Transverse colon (tissue), 4 donors: ENCODE data around the gene PTPRN2. TPM values are rescaled to one million over a fixed set of nuclear protein-coding genes. Genes with fewer than 3 reads are reported as not detected.

Source experiments
- DNase-seq: peaks from one replicate; pipeline ENCODE4 v3.0.0-alpha.2; 2019
- H3K27ac ChIP-seq, 4 donors: fragments of 200-600 bp; sonication (generic); 2 replicates each; pipeline ENCODE4 v1.5.1; 2016 to 2018; ENCODE audit warnings: inconsistent platforms in 4 of 4
- H3K27me3 ChIP-seq: fragments of 200-600 bp; sonication (generic); 2 replicates; pipeline ENCODE4 v1.5.1; 2017; ENCODE audit warnings: inconsistent platforms
- H3K36me3 ChIP-seq, 4 donors: fragments of 200-600 bp; sonication (generic); 2 replicates each; pipeline ENCODE4 v1.5.1; 2017 to 2019; ENCODE audit warnings: inconsistent platforms in 4 of 4
- H3K4me1 ChIP-seq, 4 donors: fragments of 200-600 bp; sonication (generic); 2 replicates each; pipeline ENCODE4 v1.5.1; 2017 to 2020; ENCODE audit warnings: inconsistent platforms in 4 of 4
- H3K4me3 ChIP-seq, 4 donors: fragments of 200-600 bp; sonication (generic); 1 replicate in 1 of 4; 2 replicates in 3 of 4; pipeline versions ENCODE4 v1.5.1 to v1.6.1; 2017 to 2019; ENCODE audit warnings: inconsistent platforms in 4 of 4
- H3K9me3 ChIP-seq, 2 donors: fragments of 200-600 bp; sonication (generic); 2 replicates each; pipeline ENCODE4 v1.5.1; 2017 to 2019; ENCODE audit warnings: inconsistent platforms in 2 of 2
- EP300 ChIP-seq: sonication (generic); formaldehyde crosslinking; IDR thresholded peaks from one replicate; pipeline ENCODE4 v1.6.1; 2017; ENCODE audit warnings: antibody characterized with exemption, low read depth
- POLR2A ChIP-seq: fragments of 450-650 bp; IDR thresholded peaks from one replicate; pipeline ENCODE4 v1.6.1; 2016; ENCODE audit warnings: antibody characterized with exemption, mild to moderate bottlenecking, moderate library complexity
- POLR2AphosphoS5 ChIP-seq, 3 donors: sonication (generic); formaldehyde crosslinking; IDR thresholded peaks; one replicate each; pipeline ENCODE4 v1.6.1; 2016; ENCODE audit warnings: antibody characterized with exemption in 3 of 3
- WGBS, 2 donors: methylation state at CpG; one replicate each; pipeline ENCODE4 v1.1.5; 2018; ENCODE audit warnings: low coverage in 1 of 2; 5-methylcytosine and 5-hydroxymethylcytosine counted together
- in situ Hi-C, 4 donors: fragments of 200-750 bp; cut with MboI; loops; one replicate each; pipeline versions ENCODE4 v1.15.0 to v1.15.1; 2017; ENCODE audit warnings: low sequenced_read_pairs in 3 of 4, low pct_ligation_motif_present in 1 of 4, low pct_unique_long_range_greater_than_20kb in 1 of 4
- intact Hi-C: fragments of 100-400 bp; cut with DNase I; formaldehyde crosslinking; loops from one replicate; pipeline ENCODE4 v1.15.1; 2023; ENCODE audit warnings: low total_unique reads
- total RNA-seq, 4 donors: library from RNA; depleted of rRNA; stranded (reverse); fragments of >200 nt; gene quantifications; one replicate each; pipeline ENCODE4 v1.1.0, GENCODE V29; 2016
- TF ChIP-seq, protein P1 (sequence below), 5 experiments: fragments of 200-600 bp in 3 of 5; fragments of 450-650 bp in 2 of 5; sonication (generic) in 3 of 5; IDR thresholded peaks; 1 replicate in 2 of 5; 2 replicates in 3 of 5; pipeline ENCODE4 v1.5.1; 2016 to 2017; ENCODE audit warnings: antibody characterized with exemption in 5 of 5, inconsistent platforms in 3 of 5, mild to moderate bottlenecking in 2 of 5, moderate library complexity in 1 of 5

PTPRN2 gene
- total RNA-seq, 4 donors from 2014 or later, result 15.4 to 31.1 (median 21.8) TPM

- no peak for TF ChIP-seq EP300
- intact Hi-C loops (no loop called here), in situ Hi-C loops (no loop called here)
These were observed 755.2 kb downstream of the PTPRN2 start for GRCh38 chr7:157832421-157832820.

DNA sequence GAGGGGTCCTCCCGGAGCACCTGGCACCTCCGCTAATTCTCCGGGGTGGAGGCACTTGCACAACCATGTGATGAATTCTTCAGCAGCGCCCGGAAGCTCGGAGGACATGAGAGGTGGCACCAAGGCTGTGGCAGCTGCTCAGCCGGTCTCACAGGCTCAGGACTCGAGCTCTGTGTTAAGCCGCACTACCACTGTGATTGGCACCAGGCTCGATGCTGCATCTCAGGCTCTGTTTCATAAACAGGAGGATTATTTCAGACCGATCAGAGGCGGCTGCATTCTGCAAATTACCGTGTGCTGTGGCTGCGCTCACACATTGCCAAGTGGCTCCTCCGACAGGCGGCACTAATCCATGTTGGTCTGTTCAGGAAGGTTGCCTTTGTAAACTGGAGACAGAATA is 755.6 kb downstream of the PTPRN2 start:
- H3K4me1 ChIP-seq, result no peaks in the 10 kb centered on the region
- H3K9me3 ChIP-seq, result no peaks in the 10 kb centered on the region
- TF ChIP-seq, protein P1, sequence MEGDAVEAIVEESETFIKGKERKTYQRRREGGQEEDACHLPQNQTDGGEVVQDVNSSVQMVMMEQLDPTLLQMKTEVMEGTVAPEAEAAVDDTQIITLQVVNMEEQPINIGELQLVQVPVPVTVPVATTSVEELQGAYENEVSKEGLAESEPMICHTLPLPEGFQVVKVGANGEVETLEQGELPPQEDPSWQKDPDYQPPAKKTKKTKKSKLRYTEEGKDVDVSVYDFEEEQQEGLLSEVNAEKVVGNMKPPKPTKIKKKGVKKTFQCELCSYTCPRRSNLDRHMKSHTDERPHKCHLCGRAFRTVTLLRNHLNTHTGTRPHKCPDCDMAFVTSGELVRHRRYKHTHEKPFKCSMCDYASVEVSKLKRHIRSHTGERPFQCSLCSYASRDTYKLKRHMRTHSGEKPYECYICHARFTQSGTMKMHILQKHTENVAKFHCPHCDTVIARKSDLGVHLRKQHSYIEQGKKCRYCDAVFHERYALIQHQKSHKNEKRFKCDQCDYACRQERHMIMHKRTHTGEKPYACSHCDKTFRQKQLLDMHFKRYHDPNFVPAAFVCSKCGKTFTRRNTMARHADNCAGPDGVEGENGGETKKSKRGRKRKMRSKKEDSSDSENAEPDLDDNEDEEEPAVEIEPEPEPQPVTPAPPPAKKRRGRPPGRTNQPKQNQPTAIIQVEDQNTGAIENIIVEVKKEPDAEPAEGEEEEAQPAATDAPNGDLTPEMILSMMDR (IDR thresholded peaks at IDR 0.05), result no peak
- no peak for DNase-seq
- H3K27ac ChIP-seq, result no peak overlapping the region
- H3K27me3 ChIP-seq, result no peaks in the 10 kb centered on the region
- WGBS, 2 donors, result 82% methylated on average over 16 of the region's 16 CpGs; no CpG with 5 or more reads in 1 of the 2 donors
- no peaks in the 10 kb centered on the region for H3K36me3 ChIP-seq
- in situ Hi-C loops (no loop called here), intact Hi-C loops (no loop called here)
- H3K4me3 ChIP-seq, result no peak overlapping the region

More at GRCh38 chr7:157832421-157832820, 755.2 kb downstream of the PTPRN2 start:
- Histone ChIP-seq H3K27me3 (no peaks in the 10 kb centered on the region), H3K36me3 (no peaks in the 10 kb centered on the region), H3K27ac (no peak overlapping the region), H3K4me1 (no peaks in the 10 kb centered on the region), H3K9me3 (no peaks in the 10 kb centered on the region), H3K4me3 (no peak overlapping the region)
- no peak for DNase-seq
- WGBS, 2 donors, result 66 to 80% methylated on average over 5 to 6 of the region's 6 CpGs

- TF ChIP-seq, protein P1 (IDR thresholded peaks at IDR 0.05), result no peak
- TF ChIP-seq POLR2AphosphoS5 (IDR thresholded peaks at IDR 0.05), result no peak
- no peaks in the 10 kb centered on the region for H3K27me3 ChIP-seq
- H3K27ac ChIP-seq, result no peak overlapping the region
- 75 to 79% methylated on average over 11 to 18 of the region's 18 CpGs for WGBS, 2 donors
- intact Hi-C loops (no loop called here), in situ Hi-C loops (no loop called here)
- no peaks in the 10 kb centered on the region for H3K9me3 ChIP-seq
- H3K36me3 ChIP-seq, result no peaks in the 10 kb centered on the region
- H3K4me3 ChIP-seq, result no peak overlapping the region
- no peak for DNase-seq
- H3K4me1 ChIP-seq, result no peaks in the 10 kb centered on the region
These were observed 756.3 kb downstream of the PTPRN2 start for GRCh38 chr7:157831143-157831905.

DNA sequence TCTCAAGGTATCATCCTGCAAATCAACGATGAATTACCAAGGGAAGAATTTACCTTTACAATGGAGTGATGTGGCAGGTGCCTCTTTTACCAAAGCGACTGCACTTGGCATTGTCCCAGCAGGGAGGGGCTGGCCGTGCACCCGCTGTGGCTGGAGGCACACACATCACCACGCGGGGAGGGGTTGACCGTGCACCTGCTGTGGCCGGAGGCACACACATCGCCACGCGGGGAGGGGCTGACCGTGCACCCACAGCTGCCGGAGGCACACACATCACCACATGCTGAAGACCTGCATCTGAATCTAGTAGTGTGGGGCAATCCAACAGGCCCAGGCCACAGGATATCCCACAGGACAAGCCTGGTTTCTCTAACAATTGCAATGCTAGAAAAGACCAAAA is 757.3 kb downstream of the PTPRN2 start:
- Histone ChIP-seq H3K9me3 (no peaks in the 10 kb centered on the region), H3K36me3 (no peaks in the 10 kb centered on the region), H3K27ac (no peak overlapping the region), H3K4me3 (no peak overlapping the region), H3K4me1 (no peaks in the 10 kb centered on the region), H3K27me3 (no peaks in the 10 kb centered on the region)
- intact Hi-C loops, result no loop called here
- TF ChIP-seq, protein P1 (IDR thresholded peaks at IDR 0.05), result no peak
- TF ChIP-seq EP300, result no peak
- TF ChIP-seq POLR2AphosphoS5 (IDR thresholded peaks at IDR 0.05), result no peak
- no peak for TF ChIP-seq POLR2A
- no peak for DNase-seq
- WGBS, 2 donors, result 72% methylated on average over 13 of the region's 13 CpGs; no CpG with 5 or more reads in 1 of the 2 donors
- in situ Hi-C loops, result no loop called here

DNA sequence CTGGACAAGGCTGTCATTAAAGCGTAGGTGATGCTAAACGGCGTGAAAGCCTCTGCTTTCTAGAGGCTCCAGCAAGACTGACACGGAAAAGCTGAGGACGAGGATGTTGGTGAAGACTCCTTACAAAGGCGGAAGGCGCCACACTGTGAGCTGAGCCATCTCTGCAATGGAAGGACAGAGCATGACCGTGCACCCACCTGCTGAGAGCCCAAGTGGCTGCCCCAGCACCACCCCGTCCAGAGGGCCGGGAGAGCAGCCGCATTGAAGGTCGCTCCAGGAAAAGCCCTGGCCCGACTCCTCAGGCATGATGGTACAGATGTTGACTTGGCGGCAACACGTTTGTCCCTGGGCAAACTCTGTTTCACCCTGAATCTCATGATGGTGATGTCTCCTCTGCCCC is 758.1 kb downstream of the PTPRN2 start:
- intact Hi-C loops, result no loop called here
- no peaks in the 10 kb centered on the region for H3K9me3 ChIP-seq
- H3K36me3 ChIP-seq, result no peaks in the 10 kb centered on the region
- H3K27ac ChIP-seq, result no peak overlapping the region
- no peaks in the 10 kb centered on the region for H3K27me3 ChIP-seq
- TF ChIP-seq POLR2A (no peak), POLR2AphosphoS5 (IDR thresholded peaks at IDR 0.05) (no peak), EP300 (no peak)
- TF ChIP-seq, protein P1 (IDR thresholded peaks at IDR 0.05), result no peak
- WGBS, 2 donors, result 86% methylated on average over 15 of the region's 15 CpGs; no CpG with 5 or more reads in 1 of the 2 donors
- H3K4me1 ChIP-seq, result no peaks in the 10 kb centered on the region
- H3K4me3 ChIP-seq, result no peak overlapping the region
- no peak for DNase-seq
- in situ Hi-C loops, result no loop called here
